Stromal cell of bone marrow (primary cell): ENCODE measurements around the gene NCCRP1.

Experiments used
- DNase-seq: peaks from one replicate; pipeline ENCODE4 v3.0.0-alpha.2; 2012; ENCODE audit warnings: low read depth

NCCRP1 gene

GRCh38 chr19:39165857-39166256, 30.9 kb upstream of the NCCRP1 start:
- no peak for DNase-seq

DNA sequence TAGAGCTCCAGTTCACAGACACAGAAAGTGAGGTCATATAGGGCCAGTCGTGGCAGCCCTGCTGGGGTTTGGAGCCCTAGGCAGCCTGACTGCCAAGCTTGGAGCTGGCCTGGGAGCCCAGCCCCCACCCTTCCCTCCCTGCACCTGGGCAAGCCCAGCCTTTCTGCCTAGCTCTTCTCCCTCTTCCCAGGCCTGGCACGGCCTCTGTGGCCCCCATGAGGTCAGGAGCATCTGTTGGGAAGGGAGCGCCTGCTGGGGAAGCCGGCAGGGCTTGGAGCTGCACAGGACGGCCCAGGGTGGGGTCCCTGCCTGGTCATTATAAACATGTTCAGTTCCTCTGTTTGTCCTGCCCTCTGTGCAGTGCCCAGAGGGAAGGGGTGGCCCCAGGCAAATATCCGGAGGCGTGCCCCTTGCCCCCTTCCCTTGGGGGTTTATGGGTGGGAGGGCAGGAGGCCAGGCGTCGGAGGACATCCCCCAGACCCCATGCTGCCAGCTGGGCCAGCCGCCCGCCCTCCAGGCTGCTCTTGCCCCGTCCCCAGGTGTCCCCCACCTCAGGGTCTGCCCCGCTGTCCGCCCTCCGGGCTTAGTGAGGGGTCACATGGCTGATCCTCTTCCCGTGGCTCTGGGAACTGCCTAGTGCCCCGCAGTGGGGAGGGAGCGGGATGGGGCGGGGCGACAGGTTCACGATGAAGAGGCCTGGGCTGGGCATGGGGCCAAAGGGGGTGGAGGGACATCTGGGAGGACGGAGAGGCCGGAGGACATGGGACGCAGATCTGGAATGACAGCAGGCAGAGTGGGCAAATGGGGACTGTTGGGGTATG, 30.0 kb upstream of the NCCRP1 start:
- no peak for DNase-seq

DNA sequence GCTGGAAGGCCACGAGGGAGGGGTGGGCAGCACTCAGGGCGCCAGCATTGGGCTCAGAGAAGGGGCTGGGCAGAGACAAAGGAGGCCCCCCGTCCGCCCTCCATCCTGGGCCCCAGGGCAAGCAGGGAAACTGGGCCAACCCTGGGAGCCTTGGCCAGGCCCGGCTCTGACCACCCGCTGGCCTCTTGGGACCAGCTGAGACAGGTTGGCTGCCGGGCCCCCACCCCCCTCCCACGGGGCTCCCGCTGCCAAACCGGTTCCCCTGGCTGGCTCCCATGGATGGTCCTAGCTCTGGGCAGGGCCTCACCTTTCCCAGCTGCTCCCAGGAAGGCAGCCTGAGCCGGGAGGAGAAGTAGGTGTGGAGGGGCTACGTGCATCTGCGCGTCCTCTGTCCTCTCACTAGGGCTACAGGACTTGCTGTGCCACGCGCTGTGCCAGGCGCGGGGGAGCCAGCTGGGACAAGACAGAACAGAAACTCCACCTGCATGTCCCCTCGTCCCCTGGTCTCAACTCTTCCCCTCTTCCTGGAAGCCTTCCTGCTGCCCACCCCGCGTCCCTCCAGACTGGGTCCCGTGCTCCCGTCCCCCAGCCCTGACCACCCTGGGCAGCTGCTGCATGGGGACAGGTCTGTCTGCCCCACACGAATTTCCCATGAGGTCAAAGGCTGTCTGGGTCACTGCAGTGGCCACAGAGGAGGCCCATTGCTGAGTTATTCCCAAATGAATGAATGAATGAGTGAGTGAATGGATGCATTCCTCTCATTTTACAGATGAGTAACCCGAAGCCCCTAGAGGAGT, 29.1 kb upstream of the NCCRP1 start:
- no peak for DNase-seq

GRCh38 chr19:39168258-39169142, 28.3 kb upstream of the NCCRP1 start:
- no peak for DNase-seq

GRCh38 chr19:39169143-39169810, 27.5 kb upstream of the NCCRP1 start:
- no peak for DNase-seq

DNA sequence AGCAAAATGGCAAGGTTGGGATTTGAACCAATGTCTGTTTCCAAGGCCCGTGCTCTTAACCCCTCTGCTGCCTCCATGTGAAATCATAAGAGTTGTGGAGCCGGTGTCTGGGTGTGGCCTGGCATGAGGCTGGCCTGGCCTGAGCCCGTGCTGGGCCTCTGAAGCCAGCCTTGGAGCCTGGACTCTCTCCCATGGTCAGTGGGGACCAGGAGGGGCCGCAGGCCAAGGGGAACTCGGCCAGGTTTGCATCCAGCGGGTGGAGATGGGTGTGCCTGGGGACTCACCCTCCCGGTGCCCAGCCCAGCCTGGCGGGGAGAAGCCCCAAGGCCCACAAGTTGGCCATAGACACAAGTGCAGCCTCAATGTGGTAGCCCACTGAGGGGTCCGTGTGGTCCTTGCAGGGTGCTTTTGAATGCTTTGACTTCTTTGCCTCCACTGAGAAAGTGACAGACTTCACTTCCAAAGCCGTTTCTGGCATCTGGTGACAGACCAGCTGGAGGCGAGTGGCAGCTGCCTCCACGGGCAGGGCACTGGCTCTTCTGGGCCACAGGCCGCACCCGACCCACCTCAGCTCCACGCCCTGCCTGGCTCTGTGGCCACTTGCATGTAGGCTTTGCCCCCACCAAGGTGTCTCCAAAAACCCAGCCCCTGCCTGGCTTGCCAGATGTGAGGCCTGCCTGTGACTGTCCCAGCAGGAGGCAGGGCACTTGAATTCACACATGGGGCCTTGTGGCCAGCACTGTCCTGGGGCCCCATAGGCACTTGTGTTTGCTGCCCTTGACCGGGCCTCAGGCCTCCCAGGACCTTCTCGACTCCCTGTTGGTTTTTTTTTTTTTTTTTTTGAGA, 26.2 kb upstream of the NCCRP1 start:
- DNase-seq = no peak

- no peak for DNase-seq
Measured at GRCh38 chr19:39171479-39172465, 25.0 kb upstream of the NCCRP1 start.

GRCh38 chr19:39172700-39173501, 23.9 kb upstream of the NCCRP1 start:
- DNase-seq = no peak

DNA sequence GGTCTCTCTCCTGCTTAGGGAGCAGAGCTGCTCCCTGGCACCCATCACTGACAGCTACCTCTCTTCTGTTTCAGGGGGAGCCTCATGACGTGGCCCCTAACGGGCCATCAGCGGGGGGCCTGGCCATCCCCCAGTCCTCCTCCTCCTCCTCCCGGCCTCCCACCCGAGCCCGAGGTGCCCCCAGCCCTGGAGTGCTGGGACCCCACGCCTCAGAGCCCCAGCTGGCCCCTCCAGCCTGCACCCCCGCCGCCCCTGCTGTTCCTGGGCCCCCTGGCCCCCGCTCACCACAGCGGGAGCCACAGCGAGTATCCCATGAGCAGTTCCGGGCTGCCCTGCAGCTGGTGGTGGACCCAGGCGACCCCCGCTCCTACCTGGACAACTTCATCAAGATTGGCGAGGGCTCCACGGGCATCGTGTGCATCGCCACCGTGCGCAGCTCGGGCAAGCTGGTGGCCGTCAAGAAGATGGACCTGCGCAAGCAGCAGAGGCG, 23.2 kb upstream of the NCCRP1 start:
- no peak for DNase-seq

GRCh38 chr19:39174142-39174541, 22.6 kb upstream of the NCCRP1 start:
- DNase-seq = no peak

DNA sequence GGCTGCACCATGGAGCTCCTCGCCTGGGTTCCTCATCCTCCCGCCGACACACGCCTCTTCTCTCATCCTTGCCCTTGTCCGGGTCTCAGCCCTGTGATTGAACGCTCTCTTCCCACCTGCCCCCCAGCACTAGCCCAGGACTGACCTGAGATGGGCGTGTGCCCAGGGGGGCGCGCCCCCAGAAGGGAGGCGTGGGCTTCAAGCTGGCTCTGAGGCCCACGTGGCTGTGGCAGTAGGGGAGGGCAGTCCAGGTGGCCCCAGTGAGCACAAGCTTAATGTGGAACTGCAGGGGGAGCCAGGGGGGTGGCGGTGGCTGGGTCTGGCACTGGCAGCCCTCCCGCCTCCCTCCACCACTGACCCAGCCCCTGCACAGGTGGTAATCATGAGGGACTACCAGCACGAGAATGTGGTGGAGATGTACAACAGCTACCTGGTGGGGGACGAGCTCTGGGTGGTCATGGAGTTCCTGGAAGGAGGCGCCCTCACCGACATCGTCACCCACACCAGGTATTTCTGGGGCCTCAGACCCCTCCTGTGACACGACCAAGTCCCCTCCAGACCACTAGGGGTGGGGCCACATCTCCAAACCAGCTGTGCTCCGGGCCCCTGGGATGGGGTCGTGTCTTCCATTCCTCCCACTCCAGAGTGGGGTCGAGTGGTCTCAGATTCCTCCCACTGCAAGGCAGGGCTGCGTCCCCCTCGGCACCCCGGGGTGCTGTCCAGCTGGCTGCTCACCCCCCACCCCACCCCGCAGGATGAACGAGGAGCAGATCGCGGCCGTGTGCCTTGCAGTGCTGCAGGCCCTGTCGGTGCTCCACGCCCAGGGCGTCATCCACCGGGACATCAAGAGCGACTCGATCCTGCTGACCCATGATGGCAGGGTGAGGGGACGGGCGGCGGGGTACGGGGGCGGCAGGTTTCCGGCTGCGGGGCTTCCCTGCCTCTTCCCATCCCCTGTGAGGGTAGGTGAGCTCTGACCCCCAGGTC, 21.9 kb upstream of the NCCRP1 start:
- DNase-seq = no peak

DNA sequence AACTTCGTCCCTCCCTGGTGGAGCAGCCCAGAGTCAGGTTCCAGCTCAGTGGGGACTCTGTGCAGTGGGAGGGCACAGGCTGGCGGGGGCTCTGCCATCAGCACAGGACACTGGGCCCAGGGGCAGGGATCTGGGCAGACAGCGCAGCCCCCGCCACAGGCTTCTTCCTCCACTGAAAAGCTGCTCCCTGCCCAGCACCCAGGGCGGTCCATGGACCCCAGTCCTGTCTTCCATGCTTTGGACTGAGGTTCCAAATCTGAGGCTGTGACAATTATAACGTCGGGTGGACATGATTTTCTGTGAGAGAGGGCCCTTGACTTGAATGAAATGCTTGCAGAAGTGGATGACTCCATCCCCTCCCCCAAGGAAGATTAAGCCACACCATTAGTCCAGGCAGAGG, 21.2 kb upstream of the NCCRP1 start:
- no peak for DNase-seq

DNA sequence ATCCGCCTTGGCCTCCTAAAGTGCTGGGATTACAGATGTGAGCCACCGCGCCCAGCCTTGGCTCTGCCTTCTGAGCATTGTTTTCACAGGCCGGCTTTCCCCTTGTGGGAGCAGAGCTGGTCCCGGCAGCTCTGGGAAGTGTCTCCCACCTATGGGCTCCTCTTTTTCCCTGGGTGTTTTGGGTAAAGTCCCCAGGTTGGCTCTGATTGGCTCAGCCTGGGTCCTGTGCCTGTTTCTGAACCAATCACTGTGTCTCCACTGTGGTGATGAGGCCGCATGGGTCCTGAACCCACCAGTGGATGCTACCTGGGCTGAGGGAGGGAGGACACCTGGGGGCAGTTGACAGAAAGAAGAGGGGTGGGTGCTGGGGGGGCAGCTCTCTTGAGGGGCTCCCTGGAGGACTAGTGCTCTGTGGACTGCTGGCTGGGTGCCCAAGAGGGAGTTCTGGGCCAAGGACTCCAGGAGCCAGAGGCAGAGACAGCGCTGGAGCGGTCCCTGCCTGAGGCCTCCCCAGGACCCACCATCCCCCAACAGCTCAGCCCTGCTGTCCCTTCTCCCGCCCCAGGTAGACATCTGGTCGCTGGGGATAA, 19.6 kb upstream of the NCCRP1 start:
- no peak for DNase-seq

- no peak for DNase-seq
Measured at GRCh38 chr19:39177736-39178135, 19.0 kb upstream of the NCCRP1 start.

- DNase-seq = no peak
Measured at GRCh38 chr19:39178296-39179006, 18.3 kb upstream of the NCCRP1 start.

- no peak for DNase-seq
Measured at GRCh38 chr19:39179754-39180153, 17.0 kb upstream of the NCCRP1 start.
